Erythroblast (primary cell): ENCODE measurements around the gene NTNG2.

Experiments
- DNase-seq, 2 experiments: peaks; one replicate each; lab custom pipeline; 2025; lab: John Stamatoyannopoulos, UW
- GATA1 ChIP-seq: IDR thresholded peaks from 2 replicates; pipeline ENCODE4 v1.6.1; 2011; ENCODE audit warnings: low read depth, mild to moderate bottlenecking, control low read depth, low read length, moderate library complexity
- POLR2A ChIP-seq: IDR thresholded peaks from 2 replicates; pipeline ENCODE4 v1.6.1; 2011; ENCODE audit warnings: mild to moderate bottlenecking, low read length

Gene NTNG2

DNA sequence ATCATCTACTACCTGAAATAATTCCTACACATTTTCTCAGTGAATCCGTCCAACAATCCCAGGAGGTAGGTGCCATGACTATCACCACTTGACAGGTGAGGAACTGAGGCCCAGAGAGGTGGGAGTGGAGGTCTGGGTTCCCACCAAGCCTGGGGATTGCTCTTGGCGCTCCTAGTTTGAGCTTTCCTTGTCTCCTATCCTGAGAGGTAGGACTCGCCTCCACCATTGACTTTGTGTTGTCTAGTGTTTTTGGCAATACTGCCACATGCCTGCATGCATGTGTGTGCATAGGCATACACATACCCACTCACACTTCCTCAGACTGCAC lies 6.3 kb upstream of the NTNG2 start:
- no peak for TF ChIP-seq POLR2A
- TF ChIP-seq GATA1: no peak
- no peak for DNase-seq

DNA sequence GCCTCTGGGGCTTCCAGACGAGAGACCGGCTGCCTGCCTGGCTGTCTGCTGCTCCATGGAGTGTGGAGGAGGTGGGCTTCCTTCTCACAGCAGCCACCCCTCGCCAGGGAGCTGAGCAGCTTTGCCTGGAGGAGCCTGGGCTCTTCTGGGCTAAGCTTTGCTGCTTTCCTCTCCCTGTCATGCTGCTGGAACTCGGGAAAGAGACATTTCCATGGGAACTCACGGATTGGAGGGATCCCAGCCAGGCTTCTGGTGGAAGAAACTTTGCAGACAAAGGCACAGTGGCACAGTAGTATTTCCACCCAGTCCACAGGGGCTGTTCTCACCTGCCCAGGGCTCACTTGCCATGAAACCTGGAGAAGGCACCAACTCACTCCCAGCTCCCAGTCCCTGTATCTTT lies 5.6 kb upstream of the NTNG2 start:
- DNase-seq: no peak
- TF ChIP-seq GATA1: no peak
- TF ChIP-seq POLR2A: no peak

DNA sequence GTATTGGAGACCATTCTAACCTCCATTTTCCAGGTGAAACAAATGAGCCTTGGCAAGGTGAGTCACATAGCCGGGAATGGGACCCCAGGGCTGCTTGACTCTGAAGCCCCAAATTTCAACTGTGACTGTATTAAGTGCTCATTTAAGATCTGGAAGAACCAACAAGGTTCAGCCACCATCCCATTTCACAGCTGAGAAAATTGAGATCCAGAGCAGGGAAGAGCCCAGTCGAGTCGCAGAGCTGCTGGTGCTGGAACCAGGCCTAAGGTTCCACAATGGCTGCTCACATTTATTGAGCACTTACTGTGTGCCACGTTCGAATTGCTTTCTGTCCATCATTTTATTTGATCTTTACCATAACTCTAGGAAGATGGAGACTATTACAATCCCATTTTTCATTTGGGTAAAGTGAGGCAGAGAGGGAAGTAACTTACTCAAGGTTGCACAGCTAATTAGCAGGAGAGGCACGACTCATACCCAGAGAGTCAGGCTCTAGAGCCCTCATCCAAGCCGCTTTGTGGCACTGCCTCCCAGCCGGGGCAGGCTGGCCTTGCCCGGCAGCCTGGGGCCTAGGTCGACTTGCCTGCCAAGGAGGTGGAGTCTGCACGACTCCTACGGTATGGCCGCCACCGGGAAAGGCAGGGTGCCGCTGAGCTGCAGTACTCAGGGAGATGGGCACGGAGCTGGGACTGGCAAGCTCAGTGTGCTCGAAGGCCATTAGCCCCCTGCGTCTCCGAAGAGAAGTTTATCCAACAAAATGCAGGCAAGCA lies 4.3 kb upstream of the NTNG2 start:
- TF ChIP-seq GATA1 (no peak), POLR2A (no peak)
- no peak for DNase-seq

DNA sequence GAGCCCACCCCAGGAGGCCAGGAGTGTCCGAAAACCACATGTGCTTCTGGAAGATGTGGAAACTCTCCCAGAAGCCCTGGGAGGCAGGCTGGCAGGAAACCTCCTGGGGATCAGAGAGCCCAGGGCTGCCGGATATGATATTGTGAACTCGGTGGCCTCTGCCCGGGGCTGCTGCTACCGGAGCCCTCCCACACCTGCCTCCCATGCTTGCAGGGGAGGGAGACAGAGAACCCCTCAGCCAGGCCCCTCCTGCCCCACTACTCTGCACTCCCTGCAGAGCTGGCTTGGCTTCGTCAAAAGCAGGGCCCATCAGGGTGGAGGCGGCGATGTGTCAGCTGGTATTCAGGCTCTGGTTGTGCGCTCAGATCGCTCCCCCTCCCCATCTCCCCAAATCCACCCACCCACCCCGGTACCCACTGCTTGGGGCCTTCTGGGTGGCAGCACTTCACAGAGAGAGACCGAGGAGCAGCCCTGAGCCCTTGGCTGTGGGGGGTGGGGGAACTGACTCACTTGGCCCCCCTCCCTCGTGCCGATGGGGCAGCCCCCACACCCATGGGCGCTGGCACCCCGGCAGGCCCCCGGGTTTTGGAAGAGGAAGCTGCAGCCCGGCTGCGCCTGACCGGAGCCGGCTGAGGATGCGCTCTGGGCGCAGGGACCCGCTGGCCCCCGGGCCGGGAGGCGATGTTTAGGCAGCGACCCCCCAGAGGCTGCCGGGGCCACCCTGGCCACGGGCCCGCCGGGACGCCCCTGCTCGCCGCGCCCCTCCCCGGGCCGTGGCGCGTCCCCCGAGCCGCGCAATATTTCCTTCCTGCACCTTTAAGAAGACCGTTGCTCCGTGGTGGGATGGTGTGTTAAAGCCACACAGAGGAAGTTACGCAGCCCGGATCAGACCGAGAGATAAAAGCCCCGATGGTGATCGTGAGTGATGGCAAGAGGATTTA lies 786 bp upstream of the NTNG2 start:
- TF ChIP-seq POLR2A (no peak), GATA1 (no peak)
- DNase-seq: peak in 1 of 2 experiments; percentile 12

DNA sequence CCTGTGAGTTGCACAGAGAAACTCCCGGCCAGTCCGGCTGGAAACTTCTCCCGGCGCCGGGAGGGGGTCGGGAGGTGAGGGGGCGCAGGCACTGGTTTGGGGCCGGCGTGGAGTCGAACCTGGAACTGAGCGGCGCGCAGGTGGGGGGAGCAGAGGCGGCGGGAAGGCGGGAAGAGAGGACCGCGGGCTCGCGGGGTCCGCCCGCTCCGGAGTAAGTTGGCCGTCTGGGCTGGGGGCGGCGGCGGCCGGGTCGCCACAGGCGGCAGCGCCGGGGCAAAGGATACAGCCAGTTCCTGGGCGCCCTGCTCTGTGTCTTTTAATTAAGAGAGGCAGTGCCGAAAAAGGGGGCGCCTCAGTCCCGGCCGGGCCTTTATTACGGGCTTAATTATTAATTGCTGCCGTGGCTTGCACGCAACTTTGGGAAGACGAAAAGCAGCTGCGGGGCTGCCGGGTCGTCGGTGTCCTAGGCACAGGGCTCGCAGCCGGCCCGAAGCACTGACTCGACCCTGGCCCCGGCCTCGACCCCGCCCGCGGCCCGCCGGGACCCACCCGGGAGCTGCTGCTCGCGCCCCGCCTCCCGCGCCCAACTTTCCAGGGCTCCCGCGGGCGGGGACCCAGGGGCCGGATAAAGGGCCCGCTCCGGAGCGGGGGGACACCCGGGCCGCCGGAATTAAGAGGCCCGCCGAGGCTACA lies 1.1 kb downstream of the NTNG2 start:
- no peak for DNase-seq
- TF ChIP-seq GATA1: no peak
- no peak for TF ChIP-seq POLR2A

DNA sequence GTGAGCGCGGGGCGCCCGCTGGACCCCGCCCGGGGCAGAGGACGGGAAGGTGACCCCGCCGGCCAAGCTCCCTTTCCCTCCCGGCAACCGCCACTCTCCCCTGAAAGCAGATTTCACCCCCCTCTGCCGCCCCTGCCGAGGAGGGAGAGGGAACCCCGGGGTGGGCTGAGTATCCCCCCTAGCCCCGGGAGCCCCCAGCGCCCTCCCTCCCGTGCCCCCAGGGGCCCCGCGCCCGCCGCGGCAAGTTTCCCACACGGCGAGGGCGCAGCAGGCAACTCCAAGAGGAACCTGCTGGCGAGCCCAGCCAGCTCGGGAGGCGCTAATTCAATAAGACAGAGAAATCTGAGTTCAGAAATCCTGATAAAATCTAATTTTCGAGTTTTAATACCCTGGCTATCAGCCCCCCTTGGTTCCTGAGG lies 1.6 kb downstream of the NTNG2 start:
- DNase-seq: no peak

DNA sequence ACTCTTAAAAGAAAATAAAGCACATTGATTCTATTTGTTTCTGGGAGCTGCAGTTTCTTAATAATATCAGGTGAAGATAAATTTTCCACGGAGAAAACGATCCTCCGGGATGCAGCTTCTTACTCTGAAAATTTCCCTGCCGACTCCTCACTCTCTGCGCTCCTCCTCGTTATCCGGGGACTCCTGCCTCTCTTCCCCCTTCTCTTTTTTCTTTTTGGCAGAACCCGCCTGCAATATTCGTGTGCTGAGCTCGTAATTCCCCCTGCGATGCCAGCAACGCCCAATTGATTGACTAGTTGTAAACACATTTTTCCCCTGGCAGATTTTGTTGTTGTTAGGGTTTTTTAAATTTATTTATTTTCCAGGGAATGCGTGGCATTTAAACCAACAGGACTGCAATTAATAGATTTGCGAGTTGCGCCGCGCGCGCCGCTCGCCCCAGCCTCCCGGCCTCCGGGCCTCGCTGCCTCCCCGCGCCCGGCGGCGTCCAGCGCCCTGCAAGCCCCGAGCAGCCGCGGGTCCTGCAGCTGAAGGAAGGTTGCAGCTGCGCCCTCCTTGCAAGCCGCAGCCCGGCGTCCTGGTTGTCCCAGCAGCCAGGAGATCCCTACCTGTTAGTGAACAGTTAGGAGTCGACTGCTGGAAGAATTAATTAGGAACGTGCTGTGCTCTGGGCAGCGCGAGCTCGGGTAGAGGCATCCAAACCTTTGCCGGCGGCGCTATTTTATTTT lies 2.2 kb downstream of the NTNG2 start:
- TF ChIP-seq POLR2A (no peak), GATA1 (no peak)
- no peak for DNase-seq

More for the DNA sequence above, 1.6 kb downstream of the NTNG2 start:
- TF ChIP-seq POLR2A (no peak), GATA1 (no peak)

DNA sequence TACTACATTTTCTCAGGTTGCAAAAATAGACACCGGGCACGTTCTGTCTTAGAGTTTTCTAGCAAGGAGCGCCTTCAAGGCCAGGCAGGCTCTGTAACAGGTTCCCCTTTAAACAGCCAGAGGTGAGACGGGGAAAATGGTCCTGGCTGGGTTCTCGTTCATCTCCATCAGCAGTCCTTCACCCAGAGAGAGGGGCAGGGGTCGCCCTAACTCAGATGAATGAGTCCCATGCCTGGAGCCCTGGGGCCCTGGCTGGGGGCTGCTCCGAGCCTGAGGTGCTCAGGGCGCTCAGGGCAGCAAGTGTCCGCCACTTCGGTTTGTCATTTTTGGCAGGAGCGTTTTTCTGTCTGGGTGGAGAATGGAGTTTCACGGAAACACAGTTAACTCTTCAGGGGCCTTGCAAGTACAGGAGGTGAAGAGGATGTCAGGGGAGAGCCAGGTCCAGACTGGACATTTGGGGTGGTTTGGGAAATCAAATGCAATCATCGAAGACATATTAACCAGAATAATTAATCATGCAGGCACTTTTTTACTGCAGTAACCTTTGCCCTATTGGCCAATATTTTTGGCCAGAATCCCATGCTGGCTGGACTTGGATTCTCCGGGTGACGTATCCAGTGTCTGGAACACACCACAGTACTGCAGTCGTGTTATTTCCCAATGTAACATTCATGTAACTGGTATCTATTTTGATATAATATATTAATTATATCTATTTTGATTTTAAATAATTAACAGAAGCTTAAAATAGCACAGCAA lies 2.9 kb downstream of the NTNG2 start:
- TF ChIP-seq POLR2A (no peak), GATA1 (no peak)
- DNase-seq: no peak

DNA sequence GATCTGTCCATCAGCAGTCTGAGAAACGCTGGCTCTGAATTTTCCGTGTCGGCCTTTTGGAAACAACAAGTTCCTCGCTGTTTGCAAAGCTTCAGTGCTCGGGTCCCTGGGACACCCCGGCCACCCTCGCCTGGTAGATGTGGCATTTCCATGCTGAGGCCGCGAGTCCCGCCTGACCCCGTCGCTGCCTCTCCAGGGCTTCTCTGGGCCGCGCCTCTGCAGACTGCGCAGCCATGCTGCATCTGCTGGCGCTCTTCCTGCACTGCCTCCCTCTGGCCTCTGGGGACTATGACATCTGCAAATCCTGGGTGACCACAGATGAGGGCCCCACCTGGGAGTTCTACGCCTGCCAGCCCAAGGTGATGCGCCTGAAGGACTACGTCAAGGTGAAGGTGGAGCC lies 4.7 kb downstream of the NTNG2 start:
- DNase-seq: peak; percentile 18 to 25
- TF ChIP-seq GATA1: no peak
- no peak for TF ChIP-seq POLR2A

DNA sequence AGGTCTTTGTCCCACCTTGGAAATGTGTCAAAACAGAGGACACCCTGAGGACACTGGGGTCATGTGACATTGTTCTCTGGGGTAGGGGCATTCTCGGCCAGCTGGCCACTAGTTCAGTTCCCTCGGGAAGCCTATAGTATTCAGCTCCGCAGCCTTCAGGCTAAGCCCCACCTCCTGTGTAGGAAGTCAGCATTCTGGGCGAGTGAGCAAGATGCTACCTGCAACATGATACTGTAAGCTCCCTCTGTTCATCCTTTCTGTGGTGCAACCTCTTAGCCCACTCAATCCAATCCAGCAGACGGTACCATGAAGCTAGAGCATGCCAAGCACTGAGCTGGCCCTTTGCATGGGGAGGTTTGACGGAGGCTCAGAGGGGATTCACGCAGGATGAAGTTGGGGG lies 5.3 kb downstream of the NTNG2 start:
- TF ChIP-seq GATA1 (no peak), POLR2A (no peak)
- no peak for DNase-seq

DNA sequence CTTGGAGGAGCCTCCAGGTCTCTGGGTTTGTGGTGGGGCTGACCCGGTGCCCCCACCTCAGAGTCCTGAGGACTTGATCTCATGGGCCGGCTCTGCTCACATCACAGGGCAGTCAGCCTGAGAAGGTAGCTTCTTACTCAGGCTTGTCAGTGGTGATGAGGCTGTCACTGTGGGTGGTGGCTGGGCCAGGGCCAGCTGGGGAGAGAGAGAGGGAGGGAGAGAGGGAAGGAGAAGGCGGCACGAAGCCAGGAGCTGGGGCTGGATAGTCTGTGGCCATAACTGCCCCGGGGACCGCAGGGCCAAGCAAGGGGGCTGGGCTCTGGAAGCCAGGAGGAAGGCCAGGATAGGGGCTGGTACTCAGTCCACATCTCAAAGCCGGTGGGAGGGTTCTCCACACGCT lies 6.5 kb downstream of the NTNG2 start:
- TF ChIP-seq GATA1 (no peak), POLR2A (no peak)
- DNase-seq: no peak

DNA sequence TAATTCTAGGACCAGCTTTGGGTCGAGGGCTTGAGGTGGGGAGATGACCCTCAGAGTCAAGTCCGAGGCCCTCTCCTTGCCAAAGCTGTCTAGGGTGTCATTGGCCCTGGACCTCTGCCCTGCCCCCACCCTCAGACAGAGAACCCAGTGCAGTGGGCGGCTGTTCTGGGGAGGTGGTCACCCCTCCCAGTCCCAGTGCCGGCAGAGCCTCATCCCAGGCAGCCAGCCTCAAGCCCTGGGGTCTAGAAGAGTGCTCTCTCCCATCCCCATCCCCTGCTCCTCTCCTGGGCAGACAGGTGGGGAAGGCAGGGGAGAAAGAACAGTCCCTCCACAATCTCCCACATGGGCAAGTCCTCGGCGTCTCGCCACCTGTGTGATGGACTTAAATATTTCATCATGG lies 7.0 kb downstream of the NTNG2 start:
- TF ChIP-seq GATA1 (no peak), POLR2A (no peak)
- no peak for DNase-seq
